GM18499 (cell line): ENCODE data around the gene KCNB1.

Experiments used
- ATAC-seq: cut with Tn5 transposase; IDR thresholded peaks from one replicate; pipeline ENCODE4 v1.9.1; 2021; ENCODE audit warnings: moderate number of reproducible peaks; ENCODE audit not compliant: insufficient read depth, unreplicated experiment

The KCNB1 gene

DNA sequence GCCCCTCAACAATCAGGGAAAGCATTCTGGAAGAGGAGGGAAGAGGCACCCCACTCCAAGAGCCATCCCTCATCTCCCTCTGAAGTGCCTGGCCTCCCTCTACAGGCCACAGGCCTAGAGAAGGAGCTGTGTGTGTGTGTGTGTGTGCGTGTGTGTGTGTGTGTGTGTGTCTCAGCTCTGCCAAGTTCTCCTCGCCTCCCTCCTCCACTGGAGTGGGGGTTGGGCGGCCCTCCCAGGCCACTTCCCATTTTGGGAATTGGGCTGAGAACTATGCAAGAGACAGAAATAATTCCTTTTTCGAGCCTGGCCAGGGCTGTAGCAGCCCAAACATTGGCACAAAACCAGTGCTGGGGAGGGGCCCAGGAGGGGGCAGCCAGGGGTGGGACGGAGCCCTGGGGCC lies 35.7 kb downstream of the KCNB1 start:
- no peak for ATAC-seq

DNA sequence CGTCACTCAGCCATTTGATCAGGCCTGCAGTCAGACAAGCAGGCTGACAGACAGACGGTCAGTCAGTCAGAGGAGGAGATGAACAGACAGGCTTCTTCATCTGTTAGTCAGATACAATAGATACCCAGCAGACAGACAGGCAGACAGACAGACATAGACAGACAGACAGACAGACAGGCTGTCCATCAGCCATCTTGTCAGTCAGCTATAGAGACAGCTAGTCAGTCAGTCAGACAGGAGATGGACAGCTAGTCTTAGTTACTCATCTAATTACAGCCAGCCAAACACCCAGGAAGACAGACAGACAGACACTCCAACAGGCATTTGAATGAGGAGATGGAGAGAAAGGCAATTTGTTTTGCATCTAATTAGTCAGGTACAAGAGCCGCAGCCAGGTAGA lies 36.4 kb downstream of the KCNB1 start:
- ATAC-seq, result no peak

DNA sequence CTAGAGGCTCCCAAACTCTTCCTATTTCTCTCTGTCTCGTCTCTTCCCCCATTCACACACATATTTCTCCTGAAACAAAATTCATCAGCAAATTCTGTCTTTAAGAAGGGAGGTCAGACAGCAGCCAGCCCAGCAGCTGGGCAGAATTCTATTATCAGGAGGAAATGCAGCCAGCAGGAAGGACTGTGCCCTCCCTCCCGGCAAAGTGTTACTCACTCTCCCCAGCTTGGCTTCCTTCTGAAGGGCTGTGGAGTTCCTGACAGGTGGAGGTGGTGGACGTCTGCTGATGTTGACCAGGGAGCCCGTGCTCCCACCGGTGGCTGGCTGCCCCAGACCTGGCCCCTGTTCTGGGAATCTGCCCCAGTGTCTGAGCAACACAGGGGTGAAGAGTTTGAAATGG lies 37.3 kb downstream of the KCNB1 start:
- ATAC-seq, result no peak

DNA sequence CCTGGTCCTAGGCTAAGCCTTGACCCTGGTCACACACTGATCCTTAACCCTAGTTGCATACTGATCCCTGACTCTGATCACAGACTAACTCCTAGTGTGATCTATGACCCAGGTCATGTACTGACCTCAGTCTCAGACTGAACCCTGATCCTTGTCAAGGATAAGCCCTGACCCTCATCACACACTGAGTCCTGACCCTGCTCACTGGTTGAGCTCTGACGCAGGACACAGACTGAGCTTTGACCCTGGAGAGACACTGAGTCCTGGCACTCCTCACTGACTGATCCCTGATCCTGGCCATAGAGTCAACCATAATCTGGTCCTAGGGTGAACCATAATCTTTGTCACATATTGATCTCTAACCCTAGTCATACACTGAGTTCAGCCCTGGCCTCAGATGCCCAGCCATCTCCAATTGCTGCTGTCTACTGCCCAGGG lies 37.9 kb downstream of the KCNB1 start:
- no peak for ATAC-seq

DNA sequence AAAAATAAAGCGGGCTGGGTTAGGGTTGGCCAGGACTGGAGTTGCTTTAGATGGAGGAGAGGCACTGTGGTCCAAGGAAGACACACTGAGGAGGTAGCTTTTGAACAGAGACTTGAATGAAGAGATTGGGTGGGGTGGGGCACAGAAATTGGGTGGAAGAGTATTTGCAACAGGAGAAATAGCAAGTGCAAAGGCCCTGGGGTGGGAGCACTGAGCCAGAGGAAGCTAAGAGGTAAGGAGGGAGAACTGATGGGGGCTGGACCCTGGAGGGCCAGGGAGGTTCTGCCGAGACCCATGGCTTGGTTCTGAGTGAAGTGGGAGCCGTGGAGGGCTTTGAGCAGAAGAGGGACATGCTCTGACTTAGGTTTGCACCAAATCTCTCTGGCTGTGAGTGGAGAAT lies 45.4 kb downstream of the KCNB1 start:
- no peak for ATAC-seq

DNA sequence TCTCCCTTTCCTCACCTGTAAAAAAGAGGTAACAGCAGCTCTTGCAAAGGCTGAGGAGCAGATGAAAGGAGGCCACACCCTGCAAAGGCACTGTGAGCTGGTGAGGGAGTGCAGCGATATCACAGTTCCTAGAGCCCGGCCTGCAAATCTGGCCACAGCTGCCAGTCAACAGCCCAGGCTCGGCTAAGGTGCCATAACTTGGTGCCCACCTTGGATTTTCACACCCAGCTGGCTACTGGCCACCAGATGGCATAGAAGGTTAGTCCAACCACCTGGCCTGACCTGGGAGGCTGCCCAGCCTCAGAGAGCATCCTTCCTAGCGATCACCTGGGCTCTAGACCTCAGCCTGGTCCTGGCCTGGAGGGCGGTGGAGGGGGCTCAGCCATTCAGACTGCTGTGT lies 46.8 kb downstream of the KCNB1 start:
- ATAC-seq, result no peak

DNA sequence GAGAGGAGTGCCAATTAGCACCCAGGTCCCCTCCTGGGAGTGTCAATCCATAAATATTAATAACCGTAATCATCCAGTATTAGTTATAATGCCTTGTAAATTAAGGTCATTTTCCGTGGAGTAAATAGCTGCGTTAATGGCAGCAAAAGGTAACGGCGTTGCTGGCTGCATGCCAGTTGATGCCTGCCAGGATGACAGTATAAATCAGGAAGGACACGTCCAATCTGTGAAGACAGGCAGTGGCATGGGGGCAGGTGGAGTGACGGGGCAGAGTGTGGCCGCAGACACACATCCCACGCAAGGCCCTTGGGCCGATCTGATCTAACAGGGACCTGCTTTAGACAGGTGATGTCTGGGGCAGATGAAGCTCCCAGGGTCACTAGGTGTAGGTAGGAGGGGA lies 49.1 kb downstream of the KCNB1 start:
- ATAC-seq, result no peak

DNA sequence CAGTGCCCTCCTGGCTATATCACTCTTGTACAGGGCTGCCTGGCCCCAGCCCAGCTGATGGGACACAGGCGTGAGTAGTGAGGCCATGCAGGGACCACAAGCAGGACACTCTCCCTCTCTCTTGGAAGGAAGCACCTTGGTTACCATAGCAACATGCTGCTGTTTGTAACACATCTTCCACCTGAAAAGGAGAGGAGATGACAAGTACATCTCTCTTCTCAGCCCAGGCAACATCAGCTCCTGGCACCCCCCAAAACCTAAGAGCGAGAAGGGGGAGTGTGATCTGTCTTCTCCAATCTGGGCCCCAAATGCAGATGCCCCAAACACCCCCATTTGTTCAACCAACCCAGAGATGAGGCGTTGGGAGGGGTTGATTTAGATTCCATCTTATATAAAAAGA lies 49.9 kb downstream of the KCNB1 start:
- ATAC-seq, result no peak

DNA sequence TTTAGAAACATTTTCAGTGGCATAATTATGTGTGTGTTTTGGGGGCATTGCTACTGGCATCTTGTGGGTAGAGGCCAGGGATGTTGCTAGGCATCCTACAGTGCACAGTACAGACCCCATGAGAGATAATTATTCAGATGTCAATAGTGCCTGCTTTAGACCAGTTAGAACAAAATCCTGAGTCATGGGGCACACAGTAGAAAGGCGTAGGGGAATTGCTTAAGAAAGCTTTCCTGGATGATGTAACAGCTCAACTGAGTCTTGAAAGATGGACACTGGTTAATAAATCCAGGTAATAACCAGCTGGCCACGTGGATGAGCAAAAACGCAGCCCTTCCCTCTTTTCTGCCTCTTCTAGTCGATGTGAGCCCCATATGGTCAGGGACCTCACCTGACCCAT lies 51.1 kb downstream of the KCNB1 start:
- ATAC-seq, result no peak

DNA sequence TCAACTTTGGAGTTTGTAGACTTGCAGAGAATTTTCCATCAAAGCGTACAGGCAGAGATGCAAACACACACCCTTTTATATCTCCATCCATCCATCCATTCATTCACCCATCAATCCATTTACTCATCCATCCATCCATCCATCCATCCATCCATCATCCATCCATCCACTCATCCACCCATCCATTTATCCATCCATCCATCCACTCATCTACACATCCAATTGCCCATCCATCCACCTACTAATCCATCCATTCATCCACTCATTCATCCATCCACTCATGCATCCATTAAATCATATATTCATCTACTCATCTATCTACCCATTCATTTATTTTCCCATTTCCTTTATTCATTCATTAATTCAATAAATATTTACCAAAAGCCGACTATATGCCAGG lies 52.1 kb downstream of the KCNB1 start:
- ATAC-seq, result no peak

DNA sequence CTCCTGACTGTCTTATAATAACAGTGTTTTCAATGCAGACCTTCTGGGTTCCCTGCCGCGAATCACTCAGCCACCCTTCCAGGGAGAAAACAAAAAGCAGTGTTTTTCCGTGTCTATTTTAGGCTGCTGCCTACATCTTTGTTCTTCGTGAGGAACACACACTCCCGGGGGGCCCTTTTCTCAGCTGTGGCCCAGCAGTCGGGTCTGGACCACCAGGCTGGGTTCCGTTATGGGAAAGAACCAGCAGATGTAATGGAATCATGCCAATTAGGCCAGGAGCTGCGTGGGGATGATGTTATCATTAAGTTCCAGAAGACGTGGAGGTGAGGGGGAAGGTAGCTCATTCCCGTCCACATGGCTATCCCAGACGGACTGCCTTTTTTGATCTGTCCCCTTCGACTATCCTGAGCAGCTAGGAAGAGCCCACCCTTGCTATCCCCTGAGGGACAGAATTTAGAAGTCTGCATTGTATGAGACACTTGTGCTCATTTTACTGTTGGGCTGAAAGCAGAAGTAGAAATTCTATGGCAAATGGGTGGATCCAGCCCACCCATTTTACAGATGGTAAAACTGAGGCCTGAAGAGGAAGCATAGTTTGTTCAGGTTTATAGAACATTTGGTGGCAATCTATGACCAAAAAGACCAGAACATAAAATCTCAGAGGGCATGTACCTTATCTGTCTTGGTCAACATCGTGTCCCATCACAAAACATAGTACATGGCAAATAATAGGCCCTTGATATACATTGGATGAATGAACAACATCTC lies 54.5 kb downstream of the KCNB1 start:
- no peak for ATAC-seq

DNA sequence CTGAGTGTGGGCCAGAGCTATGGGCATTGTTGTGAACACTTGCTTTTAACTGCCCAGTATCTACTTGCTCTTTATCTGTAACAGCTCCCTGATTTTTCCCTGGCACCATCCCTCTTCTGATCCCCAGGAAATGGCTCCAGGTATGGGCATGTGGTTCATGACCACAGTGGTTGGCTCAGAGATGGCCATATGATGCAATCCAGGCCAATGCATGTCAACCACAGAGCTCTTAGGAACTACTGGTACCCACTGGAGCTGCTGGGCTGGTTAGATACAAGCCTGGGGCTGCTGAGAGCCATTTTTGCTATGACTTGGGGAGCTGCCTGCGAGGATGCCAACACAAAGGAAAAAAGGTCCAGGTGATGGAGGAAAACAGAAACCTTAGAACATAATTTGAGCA lies 55.6 kb downstream of the KCNB1 start:
- no peak for ATAC-seq

DNA sequence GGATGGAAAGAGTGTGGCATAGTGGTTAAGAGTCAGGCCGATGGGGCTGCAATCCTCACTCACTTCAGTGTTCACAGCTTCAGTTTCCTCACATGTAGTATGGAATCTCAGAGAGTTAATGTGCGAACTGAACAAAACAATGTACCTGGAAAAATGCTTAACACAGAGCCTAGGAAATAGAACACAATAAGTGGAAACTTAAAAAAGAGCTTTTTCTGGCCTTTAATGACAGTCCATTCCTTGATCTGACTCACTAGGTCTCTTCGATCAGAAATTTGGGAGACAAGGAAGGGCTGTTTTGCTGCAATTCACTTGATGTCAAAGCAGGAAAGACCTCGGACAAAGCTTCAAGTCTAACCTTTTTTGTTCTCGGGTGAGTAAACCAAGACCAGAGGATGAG lies 56.1 kb downstream of the KCNB1 start:
- no peak for ATAC-seq

DNA sequence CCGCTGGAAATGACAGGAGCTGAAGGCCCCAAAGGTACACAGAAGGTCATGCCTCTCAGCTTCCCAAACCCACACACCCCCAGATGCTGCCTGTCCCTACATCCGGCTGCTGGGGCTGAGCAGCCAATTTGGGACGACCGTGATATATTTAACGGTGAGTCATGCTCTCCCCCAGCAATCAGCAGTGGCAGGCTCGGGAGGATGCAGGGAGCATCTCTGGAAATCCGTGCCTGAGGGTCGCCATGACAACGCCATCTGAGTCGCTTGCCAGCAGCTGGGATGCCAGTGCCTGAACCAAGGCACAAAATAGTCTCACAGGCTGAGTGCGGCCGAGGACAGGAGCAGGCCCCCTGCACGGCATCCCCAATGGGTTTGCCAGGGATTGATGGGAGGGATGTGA lies 57.9 kb downstream of the KCNB1 start:
- no peak for ATAC-seq

DNA sequence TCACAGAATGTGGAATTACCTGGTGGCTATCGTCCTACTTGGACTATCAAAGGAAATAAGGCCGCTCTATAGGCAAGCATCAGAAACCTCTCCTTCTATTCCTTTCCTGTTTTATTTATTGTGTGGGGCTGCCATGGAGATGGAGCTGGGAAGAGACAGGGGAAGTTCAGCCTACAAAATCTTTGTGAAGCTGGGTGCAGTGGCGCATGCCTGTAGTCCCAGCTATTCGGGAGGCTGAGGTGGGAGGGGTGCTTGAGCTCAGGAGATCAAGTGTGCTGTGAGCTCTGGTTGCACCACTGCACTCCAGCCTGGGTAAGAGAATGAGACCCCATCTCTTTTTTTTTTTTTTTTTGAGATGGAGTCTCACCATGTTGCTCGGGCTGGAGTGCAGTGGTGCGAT lies 60.3 kb downstream of the KCNB1 start:
- ATAC-seq, result no peak

DNA sequence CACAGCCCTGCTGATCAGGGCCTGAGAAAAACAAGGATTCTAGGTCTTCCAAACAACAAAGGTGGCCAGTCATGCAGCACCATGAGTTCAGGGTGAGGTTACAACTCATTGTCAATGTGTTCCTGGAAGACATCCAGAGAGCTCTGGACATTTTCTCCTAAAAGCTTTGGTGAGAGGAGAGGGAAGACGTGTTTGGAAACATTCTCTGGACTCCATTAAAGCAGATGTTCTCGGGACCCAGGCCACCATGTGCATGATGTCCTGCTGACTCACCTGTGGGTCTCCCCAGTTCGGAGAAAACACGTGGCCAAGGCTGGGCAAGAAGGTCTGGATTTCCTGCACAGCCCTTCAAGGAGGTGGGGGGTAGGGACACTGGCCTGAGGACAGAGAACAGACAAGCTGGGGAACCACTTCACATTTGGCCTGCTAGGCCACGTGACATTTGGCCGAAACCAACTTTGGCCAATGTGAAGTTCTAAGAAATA lies 61.6 kb downstream of the KCNB1 start:
- no peak for ATAC-seq

DNA sequence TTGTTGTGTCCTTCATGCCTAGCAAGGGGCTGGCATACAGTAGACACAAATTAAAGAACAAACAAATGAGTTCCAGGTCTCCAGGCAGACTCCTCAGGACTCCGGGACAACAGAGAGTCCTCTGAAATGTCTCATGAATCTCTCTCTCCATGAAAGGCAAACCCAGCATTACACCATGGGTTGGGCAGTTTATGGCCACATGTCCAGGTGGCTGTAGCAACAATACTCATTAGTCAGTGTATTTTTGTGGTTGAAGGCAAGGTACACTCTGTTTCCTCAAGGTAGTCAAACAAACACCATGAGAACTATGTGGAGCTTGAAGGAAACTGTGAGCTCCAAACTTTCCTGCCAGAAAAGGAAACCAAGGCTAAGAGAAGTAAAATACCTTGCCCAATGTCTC lies 62.2 kb downstream of the KCNB1 start:
- no peak for ATAC-seq

DNA sequence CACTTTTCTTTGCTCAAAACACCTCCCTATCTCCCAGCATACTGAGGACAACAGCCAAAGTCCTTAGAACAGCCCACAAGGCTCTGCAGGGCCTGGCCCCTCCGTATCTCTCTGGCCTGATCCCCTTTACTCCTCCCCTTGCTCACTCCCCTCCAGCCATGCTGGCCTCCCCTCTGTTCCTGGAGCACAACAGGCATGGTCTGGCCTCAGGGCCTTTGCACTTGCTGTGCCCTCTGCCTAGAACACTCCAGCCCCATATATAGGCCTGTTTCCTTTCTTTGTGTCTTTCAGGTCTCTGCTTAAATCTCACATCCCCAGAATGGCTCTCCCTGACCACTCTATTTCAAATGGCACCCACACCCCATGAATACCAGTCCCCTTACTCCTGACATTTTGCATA lies 62.7 kb downstream of the KCNB1 start:
- no peak for ATAC-seq

DNA sequence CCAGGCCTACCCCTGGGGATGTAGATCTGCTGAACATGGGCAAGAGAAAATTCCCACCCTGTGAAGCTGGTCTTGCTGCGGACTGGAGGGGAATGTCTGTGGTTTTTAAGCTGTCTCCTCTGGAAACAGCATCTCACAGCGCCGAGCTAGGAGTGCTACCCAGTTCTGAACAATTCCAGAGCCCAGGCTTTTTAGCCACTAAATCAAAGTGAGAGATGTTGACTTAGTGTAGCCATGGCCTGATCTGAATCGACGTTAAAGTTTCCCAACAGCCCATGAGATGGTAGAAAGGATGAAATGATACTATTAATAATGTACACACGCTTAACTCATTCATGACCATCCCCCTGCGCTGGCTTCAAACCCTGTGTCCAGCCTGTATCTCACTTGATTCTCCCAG lies 63.7 kb downstream of the KCNB1 start:
- no peak for ATAC-seq

DNA sequence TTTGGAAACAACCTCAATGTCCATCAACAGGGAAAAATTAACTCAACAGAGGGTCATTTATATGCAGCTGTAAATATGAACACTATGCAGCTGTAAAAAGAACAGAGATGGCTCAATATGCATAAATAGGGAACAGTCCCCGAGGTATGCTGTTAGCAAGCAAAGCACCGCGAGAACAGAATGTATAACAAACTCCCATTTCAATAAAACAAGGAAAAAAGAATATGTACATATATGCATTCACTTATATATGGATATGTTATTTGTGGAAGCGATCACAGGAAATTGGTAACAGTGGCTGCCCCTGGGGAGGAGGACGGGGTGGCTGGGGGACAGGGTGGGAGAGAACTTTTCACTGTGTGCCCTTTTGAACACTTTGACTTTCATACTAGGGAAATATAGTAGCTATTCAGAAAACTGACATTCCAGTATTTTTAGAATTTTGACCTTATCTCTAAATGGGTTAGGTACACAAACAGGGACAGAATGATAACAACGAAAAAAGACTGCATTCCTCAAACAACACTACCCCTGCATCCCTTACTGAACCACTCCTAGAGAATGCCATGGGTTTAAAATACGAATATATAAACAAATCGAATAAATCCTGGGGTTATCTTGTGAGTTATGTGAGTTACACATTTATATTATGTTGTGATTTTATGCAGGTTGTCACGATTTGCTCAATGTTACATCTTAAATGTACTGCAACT lies 64.5 kb downstream of the KCNB1 start:
- no peak for ATAC-seq

DNA sequence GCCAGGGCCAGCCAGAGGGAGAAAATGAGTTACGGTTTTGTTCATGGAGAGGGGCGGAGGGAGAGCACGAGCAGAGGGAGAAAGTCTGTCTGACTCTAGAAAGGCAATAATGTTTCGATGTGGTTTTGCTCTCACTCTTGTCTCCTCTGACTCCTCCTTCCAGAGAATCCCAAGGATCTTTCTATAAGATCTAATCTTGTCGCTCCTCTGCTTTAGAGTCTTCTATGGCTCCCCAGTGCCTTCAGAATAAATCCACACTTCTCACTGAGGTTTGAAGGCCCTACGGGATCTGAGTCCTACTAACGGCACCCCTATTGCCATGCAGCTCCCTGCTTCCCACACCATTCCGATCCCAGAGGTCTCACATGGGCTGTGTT lies 66.8 kb downstream of the KCNB1 start:
- no peak for ATAC-seq
